Measurements from ENCODE around the gene GLS. TPM values are rescaled to one million over a fixed set of nuclear protein-coding genes. Genes with fewer than 3 reads are reported as not detected.
A peak's percentile ranks its signal among the peaks of the same experiment; 100 is the strongest.

The GLS gene
- total RNA-seq = 88.9 TPM

DNA sequence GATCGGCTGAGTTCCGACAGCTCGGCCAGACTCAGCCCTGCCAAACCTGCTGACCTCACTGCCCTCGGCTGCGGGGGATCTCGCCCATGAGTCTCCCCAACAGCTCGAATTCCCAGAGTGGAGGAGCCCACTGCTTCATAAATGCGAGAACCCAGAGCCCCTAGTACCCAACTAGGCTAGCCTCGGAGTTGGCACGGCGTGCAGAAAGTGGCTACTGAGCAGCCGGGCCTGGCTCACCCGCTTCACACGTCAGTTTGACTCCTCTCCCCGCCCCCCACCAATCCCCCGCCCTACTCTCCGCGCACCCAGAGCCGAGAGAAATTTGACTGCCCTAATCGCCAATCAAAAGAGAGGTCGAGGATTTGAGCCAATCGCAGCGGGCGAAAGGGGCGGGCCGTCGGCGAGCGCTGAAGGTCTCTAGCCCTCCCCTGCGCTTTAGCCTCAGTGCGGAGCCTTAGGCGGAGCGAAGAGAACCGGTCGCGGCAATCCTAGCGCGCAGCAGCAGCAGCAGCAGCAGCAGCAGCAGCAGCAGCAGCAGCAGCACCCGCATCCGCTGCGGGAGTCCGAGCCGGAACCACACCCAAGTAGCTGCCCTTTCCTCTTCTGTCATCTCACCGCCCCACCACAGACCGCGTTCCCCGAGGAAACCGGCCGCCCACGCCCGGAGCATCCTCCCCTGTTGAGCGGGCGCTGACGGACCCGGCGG is at the start of gene GLS:
GLS (plus strand) TSS at position 444 of the 706 bp plus-strand sequence. CDS start 264 bp downstream, outside the sequence.
- H3K4me1 ChIP-seq = peaks cover 30% of the 10 kb centered on the region
- H3K36me3 ChIP-seq = no peaks in the 10 kb centered on the region
- peak within 1 kb of the TSS; percentile 97 for H3K27ac ChIP-seq
- peak in 1 of 2 donors; percentile 99 for TF ChIP-seq POLR2A (IDR thresholded peaks at IDR 0.05)
- TF ChIP-seq POLR2AphosphoS5 (IDR thresholded peaks at IDR 0.05; ENCODE audit: insufficient read depth in 1 of 2, low read depth in 1 of 2) = peak; percentile 81 to 99
- TF ChIP-seq CTCF (IDR thresholded peaks at IDR 0.05) = no peak
- DNase-seq (ENCODE audit: extremely low spot score in 2 of 2) = peak; percentile 97 to 99
- no peaks in the 10 kb centered on the region for H3K27me3 ChIP-seq
- H3K4me3 ChIP-seq = peak within 1 kb of the TSS; percentile 89 to 94
- intact Hi-C loops (cut with DNase I) = loop anchor here (5.0 kb wide), 1 partner anchor 142 kb away; no protein-coding TSS in a partner anchor
- no peaks in the 10 kb centered on the region for H3K9me3 ChIP-seq

DNA sequence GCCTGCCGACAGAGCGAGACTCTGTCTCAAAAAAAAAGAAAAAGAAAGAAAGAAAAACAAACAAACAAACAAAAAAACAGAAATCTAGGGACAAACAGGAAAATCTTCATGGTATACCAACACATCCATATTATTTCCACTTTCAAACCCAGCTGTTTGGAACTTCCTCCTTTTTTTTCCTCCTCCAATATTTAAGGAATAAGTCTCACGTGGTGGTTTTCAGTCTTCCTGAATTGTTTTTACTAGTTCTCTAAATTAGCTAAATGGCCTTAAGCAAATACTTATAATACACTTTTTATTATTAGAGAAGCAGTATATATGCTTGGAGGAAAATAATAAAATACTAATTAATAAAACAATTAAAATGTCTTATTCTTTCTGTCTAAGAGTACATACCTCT is 48.7 kb upstream of the GLS start:
- H3K9me3 ChIP-seq = no peaks in the 10 kb centered on the region
- DNase-seq (ENCODE audit: extremely low spot score in 2 of 2) = no peak
- TF ChIP-seq POLR2AphosphoS5 (IDR thresholded peaks at IDR 0.05; ENCODE audit: insufficient read depth in 1 of 2, low read depth in 1 of 2) (no peak), CTCF (IDR thresholded peaks at IDR 0.05) (no peak), POLR2A (IDR thresholded peaks at IDR 0.05) (no peak)
- H3K36me3 ChIP-seq = no peaks in the 10 kb centered on the region
- H3K27ac ChIP-seq = no peak overlapping the region
- no peak overlapping the region for H3K4me3 ChIP-seq
- H3K4me1 ChIP-seq = no peaks in the 10 kb centered on the region
- intact Hi-C loops (cut with DNase I) = no loop called here
- H3K27me3 ChIP-seq = no peaks in the 10 kb centered on the region

DNA sequence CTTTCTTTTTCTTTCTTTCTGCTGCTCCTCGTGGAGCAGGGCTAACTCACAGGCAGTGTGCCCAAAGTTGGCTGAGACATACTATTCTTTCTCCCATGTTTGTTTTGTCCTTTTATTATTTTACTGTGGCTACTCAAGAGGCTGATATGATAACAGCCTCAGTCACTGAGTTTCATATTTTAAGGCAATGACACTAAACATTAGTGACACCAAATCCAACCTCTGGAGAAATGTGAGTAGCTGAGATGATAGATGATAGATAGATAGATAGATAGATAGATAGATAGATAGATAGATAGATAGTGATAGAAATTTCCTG is 45.8 kb upstream of the GLS start:
- Histone ChIP-seq H3K4me3 (no peak overlapping the region), H3K27me3 (no peaks in the 10 kb centered on the region), H3K9me3 (no peaks in the 10 kb centered on the region), H3K27ac (no peak overlapping the region), H3K36me3 (no peaks in the 10 kb centered on the region), H3K4me1 (no peaks in the 10 kb centered on the region)
- TF ChIP-seq CTCF (IDR thresholded peaks at IDR 0.05) = no peak
- no peak for TF ChIP-seq POLR2AphosphoS5 (IDR thresholded peaks at IDR 0.05; ENCODE audit: insufficient read depth in 1 of 2, low read depth in 1 of 2)
- no peak for TF ChIP-seq POLR2A (IDR thresholded peaks at IDR 0.05)
- no peak for DNase-seq (ENCODE audit: extremely low spot score in 2 of 2)
- intact Hi-C loops (cut with DNase I) = no loop called here

- no peak for TF ChIP-seq CTCF (IDR thresholded peaks at IDR 0.05)
- TF ChIP-seq POLR2A (IDR thresholded peaks at IDR 0.05) = no peak
- no peak for TF ChIP-seq POLR2AphosphoS5 (IDR thresholded peaks at IDR 0.05; ENCODE audit: insufficient read depth in 1 of 2, low read depth in 1 of 2)
- Histone ChIP-seq H3K4me1 (no peaks in the 10 kb centered on the region), H3K9me3 (no peaks in the 10 kb centered on the region), H3K27ac (no peak overlapping the region), H3K27me3 (no peaks in the 10 kb centered on the region), H3K36me3 (no peaks in the 10 kb centered on the region), H3K4me3 (no peak overlapping the region)
- intact Hi-C loops (cut with DNase I) = no loop called here
- no peak for DNase-seq (ENCODE audit: extremely low spot score in 2 of 2)
Observed at GRCh38 chr2:190835303-190835930, 45.2 kb upstream of the GLS start.

DNA sequence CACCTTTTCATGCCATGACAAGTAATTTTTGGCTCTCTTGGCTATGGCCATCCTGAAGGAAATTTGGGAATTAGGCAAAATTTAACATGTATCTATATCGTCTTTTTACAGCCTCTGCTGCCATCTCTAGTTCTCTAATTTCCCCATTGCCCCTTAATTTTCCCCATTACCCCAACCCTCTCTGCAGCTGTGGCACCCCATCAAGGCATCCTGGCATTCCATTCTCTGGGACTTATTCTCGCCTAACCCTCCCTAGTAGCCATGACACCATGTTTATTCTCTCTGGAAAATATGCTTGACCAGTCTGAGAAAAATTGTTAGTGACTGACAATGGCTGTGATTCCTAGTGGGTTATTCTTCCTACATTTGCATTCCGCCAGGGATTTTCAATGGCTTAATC is 43.9 kb upstream of the GLS start:
- Histone ChIP-seq H3K4me1 (no peaks in the 10 kb centered on the region), H3K36me3 (no peaks in the 10 kb centered on the region), H3K27ac (no peak overlapping the region), H3K27me3 (no peaks in the 10 kb centered on the region), H3K4me3 (no peak overlapping the region), H3K9me3 (no peaks in the 10 kb centered on the region)
- intact Hi-C loops (cut with DNase I) = no loop called here
- TF ChIP-seq POLR2AphosphoS5 (IDR thresholded peaks at IDR 0.05; ENCODE audit: insufficient read depth in 1 of 2, low read depth in 1 of 2) = no peak
- TF ChIP-seq POLR2A (IDR thresholded peaks at IDR 0.05) = no peak
- no peak for DNase-seq (ENCODE audit: extremely low spot score in 2 of 2)

All from vagina (tissue), 2 donors.